Measurements from ENCODE around the gene SNX30.

- TF ChIP-seq CTCF (IDR thresholded peaks at IDR 0.05) = no peak
- TF ChIP-seq POLR2A (IDR thresholded peaks at IDR 0.05) = no peak
Measured at GRCh38 chr9:112831281-112831851, 80.8 kb downstream of the SNX30 start.

Data from esophagus squamous epithelium (tissue), 4 donors.